ENCODE results near the gene PLEKHF1. TPM values are rescaled to one million over a fixed set of nuclear protein-coding genes. Genes with fewer than 3 reads are reported as not detected.
"Not testable (repeated sequence)": the region's sequence is repeated elsewhere in the genome, so short reads cannot be mapped to it uniquely, and the experiment has no call there.

PLEKHF1 gene
- total RNA-seq, 2 donors from 2014 or later = 21.3 to 21.5 TPM

GRCh38 chr19:29663861-29664752 is 1.2 kb upstream of the PLEKHF1 start:
- ATAC-seq (replicated peaks in 1 of 2) = no peak
- Mint-ChIP-seq H3K4me1 (ENCODE audit: low read depth) (peaks cover 63% of the 10 kb centered on the region), H3K4me3 (peak overlapping the region; percentile 69 to 85), H3K9me3 (no peaks in the 10 kb centered on the region), H3K36me3 (ENCODE audit: insufficient read depth in 2 of 2) (peaks cover 4% of the 10 kb centered on the region in 2 donors), H3K27ac (no peak overlapping the region), H3K27me3 (ENCODE audit: low read depth) (no peaks in the 10 kb centered on the region)
- DNase-seq = no peak

DNA sequence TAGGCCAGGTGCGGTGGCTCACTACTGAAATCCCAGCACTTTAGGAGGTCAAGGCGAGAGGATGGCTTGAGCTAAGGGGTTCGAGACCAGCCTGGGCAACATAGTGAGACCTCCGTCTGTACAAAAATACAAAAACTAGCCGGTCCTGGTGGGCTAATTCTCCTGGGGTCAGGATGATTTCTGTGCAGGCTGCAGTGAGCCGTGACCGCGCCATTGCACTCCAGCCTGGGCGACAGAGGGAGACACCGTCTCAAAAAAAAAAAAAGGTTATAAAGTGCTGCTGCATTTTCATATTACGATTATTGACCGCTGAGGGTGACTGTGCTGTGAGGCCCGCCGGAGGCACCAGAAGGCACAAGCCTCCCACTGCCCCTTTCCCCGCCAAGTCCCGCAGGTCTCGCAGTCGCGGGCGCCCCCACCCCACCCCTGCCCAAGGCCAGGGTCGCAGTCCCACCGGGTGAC is 477 bp upstream of the PLEKHF1 start:
- Mint-ChIP-seq H3K4me3 (peak overlapping the region; percentile 69 to 85), H3K9me3 (no peaks in the 10 kb centered on the region), H3K27ac (no peak overlapping the region), H3K4me1 (ENCODE audit: low read depth) (peaks cover 70% of the 10 kb centered on the region), H3K27me3 (ENCODE audit: low read depth) (no peaks in the 10 kb centered on the region), H3K36me3 (ENCODE audit: insufficient read depth in 2 of 2) (peaks cover 5 to 8% of the 10 kb centered on the region in 2 donors)
- ATAC-seq (replicated peaks in 1 of 2) = peak in 1 of 2 donors; percentile 42
- no peak for DNase-seq

GRCh38 chr19:29665826-29666577 is 741 bp downstream of the PLEKHF1 start:
- H3K27ac Mint-ChIP-seq = peak overlapping the region; percentile 80
- no peaks in the 10 kb centered on the region for H3K9me3 Mint-ChIP-seq
- no peak for DNase-seq
- H3K36me3 Mint-ChIP-seq (ENCODE audit: insufficient read depth in 2 of 2) = peaks cover 5 to 15% of the 10 kb centered on the region in 2 donors
- H3K4me1 Mint-ChIP-seq (ENCODE audit: low read depth) = peaks cover 76% of the 10 kb centered on the region
- H3K27me3 Mint-ChIP-seq (ENCODE audit: low read depth) = no peaks in the 10 kb centered on the region
- H3K4me3 Mint-ChIP-seq = peak overlapping the region; percentile 85 to 93
- no peak for ATAC-seq (replicated peaks in 1 of 2)

DNA sequence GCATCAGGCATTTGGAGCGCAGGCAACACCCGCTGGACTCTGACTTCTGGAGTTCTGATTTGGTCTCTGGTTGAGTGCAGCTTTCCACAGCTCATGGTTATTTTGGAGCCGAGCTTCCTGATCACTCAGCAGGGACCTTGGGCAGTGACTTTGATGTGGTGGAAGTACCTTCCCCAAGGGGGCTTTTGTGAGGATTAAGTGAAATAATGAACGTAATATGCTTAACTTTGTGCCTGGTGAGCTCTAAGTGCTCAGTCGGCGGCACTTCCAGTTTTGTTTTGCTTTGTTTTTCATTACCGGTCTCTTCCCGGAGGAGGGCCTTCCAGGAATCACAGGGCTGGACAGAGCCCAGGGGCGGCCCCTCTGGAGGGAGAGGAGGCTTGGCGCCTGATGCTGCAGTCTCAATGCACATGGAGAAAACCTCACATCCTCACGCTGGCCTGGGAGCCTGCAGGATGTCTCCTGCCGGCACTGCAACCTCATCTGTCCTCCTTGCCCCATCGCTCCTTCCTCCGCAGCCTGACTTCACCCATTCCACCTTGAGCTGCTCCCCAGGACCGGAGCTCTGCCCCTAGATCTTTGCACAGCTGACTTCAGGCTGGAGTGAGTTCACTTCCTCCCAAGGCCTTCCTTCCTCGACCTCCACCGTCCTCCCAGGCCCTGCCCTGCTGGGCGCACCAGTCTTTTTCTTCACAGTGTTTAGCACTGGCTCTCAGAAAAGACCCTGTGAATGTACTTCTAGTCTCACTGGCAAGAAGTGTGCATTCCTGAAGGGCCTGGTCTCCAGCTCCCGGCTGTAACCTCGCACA is 1.5 kb downstream of the PLEKHF1 start:
- no peak for DNase-seq

GRCh38 chr19:29667387-29667783 is 2.1 kb downstream of the PLEKHF1 start:
- ATAC-seq (replicated peaks in 1 of 2) = no peak
- H3K27me3 Mint-ChIP-seq (ENCODE audit: low read depth) = no peaks in the 10 kb centered on the region

More for the DNA sequence above, 1.5 kb downstream of the PLEKHF1 start:
- peaks cover 10 to 21% of the 10 kb centered on the region in 2 donors for H3K36me3 Mint-ChIP-seq (ENCODE audit: insufficient read depth in 2 of 2)
- H3K9me3 Mint-ChIP-seq = peaks cover 0 to 2% of the 10 kb centered on the region in 2 donors
- H3K4me1 Mint-ChIP-seq (ENCODE audit: low read depth) = peaks cover 78% of the 10 kb centered on the region
- no peak for ATAC-seq (replicated peaks in 1 of 2)
- H3K4me3 Mint-ChIP-seq = peak overlapping the region; percentile 85 to 93
- no peaks in the 10 kb centered on the region for H3K27me3 Mint-ChIP-seq (ENCODE audit: low read depth)
- H3K27ac Mint-ChIP-seq = peak overlapping the region; percentile 78

DNA sequence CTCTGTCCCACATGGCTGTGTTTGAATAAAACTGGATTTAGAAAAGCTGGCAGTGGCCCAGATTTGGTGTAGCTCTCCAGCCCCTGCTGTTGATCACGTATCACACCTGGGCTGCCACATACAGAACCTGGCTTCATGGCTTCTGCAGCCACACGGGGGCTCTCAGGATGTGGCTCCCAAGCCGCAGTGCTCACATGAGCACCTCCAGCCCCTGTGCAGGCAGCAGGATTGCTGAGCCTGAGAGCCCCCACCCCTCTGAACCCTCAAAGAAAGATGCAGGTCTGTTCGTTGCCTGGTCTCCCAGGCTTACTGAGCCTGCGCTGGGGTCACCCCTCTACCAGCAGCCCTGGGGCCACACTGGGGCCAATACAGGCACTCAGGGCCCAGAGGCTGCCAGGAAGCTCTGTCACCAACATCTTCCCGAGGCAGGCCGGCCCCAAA is 2.7 kb downstream of the PLEKHF1 start:
- ATAC-seq (replicated peaks in 1 of 2) (peak; percentile 23 to 29), DNase-seq (peak; percentile 63 to 73)
- peaks cover 12 to 23% of the 10 kb centered on the region in 2 donors for H3K36me3 Mint-ChIP-seq (ENCODE audit: insufficient read depth in 2 of 2)

More at GRCh38 chr19:29667387-29667783, 2.1 kb downstream of the PLEKHF1 start:
- Mint-ChIP-seq H3K27ac (peak overlapping the region; percentile 87), H3K4me3 (peak overlapping the region; percentile 85 to 93), H3K9me3 (peaks cover 0 to 2% of the 10 kb centered on the region in 2 donors), H3K4me1 (ENCODE audit: low read depth) (peaks cover 80% of the 10 kb centered on the region), H3K36me3 (ENCODE audit: insufficient read depth in 2 of 2) (peaks cover 12 to 23% of the 10 kb centered on the region in 2 donors)
- DNase-seq = no peak

DNA sequence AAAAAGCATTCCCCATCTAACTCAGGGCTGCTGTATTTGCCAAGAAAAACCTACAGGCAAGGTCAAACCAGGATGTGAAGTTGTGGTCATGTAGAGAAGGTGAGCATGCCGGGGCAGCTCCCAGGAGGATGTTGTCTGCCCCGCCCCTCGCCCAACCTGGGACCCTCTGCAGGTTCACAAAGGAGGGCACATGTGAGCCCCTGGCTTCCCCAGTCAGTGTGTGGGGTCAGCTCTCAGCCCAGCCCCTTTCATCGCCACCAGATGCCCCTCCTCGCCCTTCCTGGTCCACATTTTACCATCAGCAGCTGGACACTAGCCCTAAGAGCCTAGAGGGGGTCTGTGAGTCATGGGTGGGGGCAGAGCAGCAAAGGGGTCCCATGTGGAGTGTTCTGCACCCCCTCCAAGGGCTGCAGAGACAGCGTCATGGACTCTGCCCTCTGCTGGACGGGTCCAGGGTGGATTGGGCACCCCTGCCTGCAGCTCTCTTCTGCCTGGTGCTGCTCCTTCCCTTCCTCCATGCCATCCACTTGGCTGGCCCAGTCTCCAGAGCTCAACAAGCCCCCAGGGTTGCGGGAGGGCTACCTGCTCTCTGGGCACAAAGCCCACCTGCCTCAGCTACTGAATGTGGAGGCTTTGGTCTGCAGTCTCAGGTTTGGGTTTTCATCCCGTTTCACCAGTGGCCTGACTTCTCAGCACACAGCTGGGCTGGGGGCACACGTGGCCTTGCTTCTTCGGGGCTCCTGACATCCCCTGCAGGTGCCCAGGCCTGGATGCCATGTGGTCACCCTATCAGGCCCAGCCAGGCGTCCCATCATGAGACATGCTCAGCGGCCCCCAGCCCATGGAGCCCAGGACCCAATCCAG is 3.7 kb downstream of the PLEKHF1 start:
- no peaks in the 10 kb centered on the region for H3K27me3 Mint-ChIP-seq (ENCODE audit: low read depth)
- peak overlapping the region; percentile 87 for H3K27ac Mint-ChIP-seq
- DNase-seq (no peak), ATAC-seq (replicated peaks in 1 of 2) (no peak)
- H3K4me1 Mint-ChIP-seq (ENCODE audit: low read depth) = peaks cover 81% of the 10 kb centered on the region
- peaks cover 0 to 2% of the 10 kb centered on the region in 2 donors for H3K9me3 Mint-ChIP-seq
- H3K4me3 Mint-ChIP-seq = peak overlapping the region; percentile 85 to 93
- peaks cover 14 to 23% of the 10 kb centered on the region in 2 donors for H3K36me3 Mint-ChIP-seq (ENCODE audit: insufficient read depth in 2 of 2)

More for the DNA sequence above, 2.7 kb downstream of the PLEKHF1 start:
- H3K4me1 Mint-ChIP-seq (ENCODE audit: low read depth) = peaks cover 80% of the 10 kb centered on the region
- peak overlapping the region; percentile 85 to 93 for H3K4me3 Mint-ChIP-seq
- H3K27ac Mint-ChIP-seq = peak overlapping the region; percentile 87
- H3K9me3 Mint-ChIP-seq = peaks cover 0 to 2% of the 10 kb centered on the region in 2 donors
- H3K27me3 Mint-ChIP-seq (ENCODE audit: low read depth) = no peaks in the 10 kb centered on the region

- DNase-seq = no peak
- Mint-ChIP-seq H3K4me3 (peak overlapping the region; percentile 85 to 87), H3K36me3 (ENCODE audit: insufficient read depth in 2 of 2) (peaks cover 14 to 24% of the 10 kb centered on the region in 2 donors)
Measured at GRCh38 chr19:29670255-29670654, 5.0 kb downstream of the PLEKHF1 start.

DNA sequence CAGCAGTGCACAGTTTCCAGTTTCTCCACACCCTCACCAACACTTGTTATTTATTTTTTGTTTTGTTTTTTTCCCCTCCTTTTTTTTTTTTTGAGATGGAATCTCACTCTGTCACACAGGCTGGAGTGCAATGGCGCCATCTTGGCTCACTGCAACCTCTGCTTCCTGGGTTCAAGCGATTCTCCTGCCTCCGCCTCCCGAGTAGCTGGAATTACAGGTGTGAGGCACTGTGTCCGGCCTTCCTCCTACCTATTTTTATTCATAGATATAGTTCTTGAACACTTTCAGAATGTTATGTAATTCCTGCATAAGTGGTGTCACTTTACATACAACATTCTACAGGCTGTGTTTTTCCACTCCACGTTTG is 5.7 kb downstream of the PLEKHF1 start:
- H3K27ac Mint-ChIP-seq = peak overlapping the region; percentile 91
- not testable (repeated sequence) for H3K9me3 Mint-ChIP-seq; ATAC-seq (replicated peaks in 1 of 2); DNase-seq; H3K27me3 Mint-ChIP-seq (ENCODE audit: low read depth)
- peaks cover 82% of the 10 kb centered on the region for H3K4me1 Mint-ChIP-seq (ENCODE audit: low read depth)
- peaks cover 14 to 24% of the 10 kb centered on the region in 2 donors for H3K36me3 Mint-ChIP-seq (ENCODE audit: insufficient read depth in 2 of 2)
- peak overlapping the region; percentile 85 to 87 for H3K4me3 Mint-ChIP-seq

More at GRCh38 chr19:29670255-29670654, 5.0 kb downstream of the PLEKHF1 start:
- H3K27me3 Mint-ChIP-seq (ENCODE audit: low read depth) = no peaks in the 10 kb centered on the region
- no peak for ATAC-seq (replicated peaks in 1 of 2)
- H3K4me1 Mint-ChIP-seq (ENCODE audit: low read depth) = peaks cover 75% of the 10 kb centered on the region
- peaks cover 0 to 2% of the 10 kb centered on the region in 2 donors for H3K9me3 Mint-ChIP-seq
- H3K27ac Mint-ChIP-seq = peak overlapping the region; percentile 78

DNA sequence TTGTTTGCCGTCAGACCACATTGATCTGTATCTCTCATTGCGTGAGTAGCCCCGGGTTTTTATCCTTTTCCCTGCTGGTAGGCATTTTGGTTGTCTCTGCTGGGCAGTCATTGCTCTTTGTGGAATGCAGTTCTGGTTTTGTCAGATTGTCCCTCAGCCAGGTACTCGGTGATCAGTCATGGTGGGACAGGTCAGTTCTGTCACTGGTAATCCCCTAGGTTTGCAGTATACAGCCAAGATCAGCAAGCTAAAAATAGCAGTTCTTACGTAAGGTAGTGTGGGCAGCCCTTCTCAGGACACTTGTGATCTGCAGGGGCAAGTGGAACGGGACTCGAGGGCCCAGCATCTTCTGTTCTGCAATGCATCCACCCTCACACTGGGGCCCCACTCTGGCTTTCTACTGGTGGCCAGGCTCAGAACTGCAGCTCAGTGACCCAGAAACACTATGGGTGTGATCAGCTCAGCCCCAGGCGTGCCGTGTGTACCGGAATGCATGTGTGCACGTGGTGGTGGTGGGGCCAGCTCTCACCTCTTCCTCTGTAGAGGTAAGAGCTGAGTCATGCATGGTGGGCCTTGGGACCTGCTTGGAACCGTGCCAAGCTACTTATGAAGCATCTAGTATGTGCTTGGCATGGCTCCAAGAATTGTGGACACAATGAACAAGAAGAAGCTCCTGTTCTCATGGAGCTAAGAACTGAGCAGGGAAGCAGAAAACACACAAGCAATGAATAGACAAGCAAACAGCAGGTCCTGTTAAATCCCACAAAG is 6.3 kb downstream of the PLEKHF1 start:
- peaks cover 0 to 2% of the 10 kb centered on the region in 2 donors for H3K9me3 Mint-ChIP-seq
- peak overlapping the region; percentile 91 for H3K27ac Mint-ChIP-seq
- ATAC-seq (replicated peaks in 1 of 2) (peak; percentile 77 to 81), DNase-seq (peak; percentile 90 to 93)
- H3K4me1 Mint-ChIP-seq (ENCODE audit: low read depth) = peaks cover 88% of the 10 kb centered on the region
- peak overlapping the region; percentile 85 to 87 for H3K4me3 Mint-ChIP-seq
- no peaks in the 10 kb centered on the region for H3K27me3 Mint-ChIP-seq (ENCODE audit: low read depth)
- peaks cover 14 to 24% of the 10 kb centered on the region in 2 donors for H3K36me3 Mint-ChIP-seq (ENCODE audit: insufficient read depth in 2 of 2)

GRCh38 chr19:29672319-29672932 is 7.2 kb downstream of the PLEKHF1 start:
- peaks cover 0 to 2% of the 10 kb centered on the region in 2 donors for H3K9me3 Mint-ChIP-seq
- no peaks in the 10 kb centered on the region for H3K27me3 Mint-ChIP-seq (ENCODE audit: low read depth)
- ATAC-seq (replicated peaks in 1 of 2) = no peak
- peaks cover 10 to 21% of the 10 kb centered on the region in 2 donors for H3K36me3 Mint-ChIP-seq (ENCODE audit: insufficient read depth in 2 of 2)
- H3K27ac Mint-ChIP-seq = peak overlapping the region; percentile 91
- H3K4me1 Mint-ChIP-seq (ENCODE audit: low read depth) = peaks cover 88% of the 10 kb centered on the region
- DNase-seq = no peak
- H3K4me3 Mint-ChIP-seq = peak overlapping the region; percentile 85 to 87

All from activated T-cell treated with anti-CD3 and anti-CD28 coated beads, Interleukin-2, amount 50 U/mL, for 72 hours (primary cell).